GM18951 (cell line): ENCODE data around the gene MMP1.

Experiments used
- POLR2A ChIP-seq: IDR thresholded peaks from 4 replicates; pipeline ENCODE4 v1.6.1; 2011; ENCODE audit warnings: mild to moderate bottlenecking; ENCODE audit not compliant: insufficient read length, insufficient read depth; ENCODE audit errors: extremely low read depth
- in situ Hi-C: fragments of 300-500 bp; cut with MboI; formaldehyde crosslinking; loops from one replicate; pipeline ENCODE4 v1.12.0; 2022; ENCODE audit warnings: low sequenced_read_pairs, mixed read lengths, inconsistent platforms; ENCODE audit not compliant: unreplicated experiment

MMP1 gene

DNA sequence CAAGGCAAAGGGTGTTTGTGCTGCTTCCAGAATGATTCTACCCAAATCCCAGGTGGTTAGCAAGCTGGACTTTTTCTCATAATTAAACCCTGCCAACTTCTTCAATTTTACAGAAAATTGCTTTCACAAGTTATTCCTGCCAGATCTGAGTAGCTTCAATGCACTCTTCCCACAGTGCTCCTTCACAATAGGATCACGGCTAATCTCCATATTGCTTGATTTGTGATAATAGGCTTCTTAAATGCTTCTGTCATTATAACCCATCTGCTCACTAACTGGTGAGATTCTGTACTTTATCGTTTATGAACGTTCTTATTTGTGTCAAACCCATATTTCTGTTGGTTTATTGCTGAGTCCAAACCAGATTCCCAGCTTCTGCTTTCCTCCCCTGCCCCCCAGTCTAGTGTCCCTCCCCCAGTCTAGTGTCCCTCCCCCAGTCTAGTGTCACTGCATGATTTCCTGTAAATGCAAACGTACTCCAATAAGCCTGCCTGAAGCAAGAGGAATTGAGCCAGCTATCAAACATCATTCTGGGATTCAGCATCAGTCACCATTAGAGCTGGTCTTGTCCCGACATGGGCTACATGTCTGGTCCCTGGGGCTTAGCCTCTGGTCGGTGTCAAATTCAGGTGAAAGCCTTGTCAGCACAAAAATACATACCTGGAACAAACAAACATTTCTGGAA is 31.5 kb upstream of the MMP1 start:
- TF ChIP-seq POLR2A = no peak
- in situ Hi-C loops = no loop called here

DNA sequence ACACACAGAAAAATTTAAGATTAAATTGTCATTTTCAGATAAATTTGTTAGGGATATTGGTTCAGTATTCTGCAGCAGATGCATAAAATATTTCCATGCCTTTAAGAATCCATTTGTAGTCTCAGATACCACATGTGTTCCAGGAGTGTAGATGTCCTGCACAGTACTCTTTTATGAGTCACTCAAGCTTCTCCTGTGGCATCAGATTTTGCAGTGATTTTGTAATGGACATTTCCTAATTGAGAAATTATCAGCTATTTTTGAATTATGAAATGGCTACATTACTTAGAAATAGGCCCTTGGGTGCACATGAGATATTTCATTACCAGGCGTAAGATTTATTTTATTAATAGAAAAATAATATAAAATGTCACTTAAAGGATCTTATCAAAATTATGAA is 26.6 kb upstream of the MMP1 start:
- in situ Hi-C loops = no loop called here
- TF ChIP-seq POLR2A = no peak

DNA sequence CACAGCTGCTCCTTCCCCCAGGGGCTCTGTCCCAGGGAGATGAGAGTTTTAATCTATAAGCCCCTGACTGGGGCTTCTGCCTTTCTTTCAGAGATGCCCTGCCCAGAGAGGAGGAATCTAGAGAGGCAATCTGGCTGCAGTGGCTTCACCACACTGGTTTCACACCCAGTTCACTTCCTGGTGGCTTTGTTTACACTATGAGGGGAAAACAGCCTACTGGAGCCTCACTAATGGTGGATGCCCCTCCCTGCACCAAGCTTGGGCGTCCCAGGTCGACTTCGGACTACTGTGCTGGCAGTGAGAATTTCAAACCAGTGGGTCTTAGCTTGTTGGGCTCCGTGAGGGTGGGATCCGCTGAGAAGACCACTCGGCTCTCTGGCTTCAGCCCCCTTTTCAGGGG is 21.5 kb upstream of the MMP1 start:
- no peak for TF ChIP-seq POLR2A
- in situ Hi-C loops = no loop called here

DNA sequence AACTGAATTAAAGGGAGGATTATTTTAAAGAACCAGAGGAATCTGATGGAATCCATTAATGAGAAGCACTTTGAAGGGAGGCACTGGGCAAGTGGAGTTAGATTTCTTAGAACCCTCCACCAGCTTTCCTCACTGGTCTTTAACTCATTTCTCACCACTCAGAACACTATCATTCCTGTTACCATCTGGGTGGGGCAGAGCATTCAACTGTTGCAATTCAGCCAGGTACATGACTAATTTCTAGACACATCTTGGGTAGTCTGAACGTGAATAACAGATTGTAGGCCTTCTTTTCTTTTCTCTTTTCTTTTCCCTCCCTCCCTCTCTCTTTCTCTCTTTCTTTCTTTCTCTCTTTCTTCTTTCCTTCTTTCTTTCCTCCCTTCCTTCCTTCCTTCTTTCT is 15.5 kb upstream of the MMP1 start:
- in situ Hi-C loops = no loop called here
- TF ChIP-seq POLR2A = no peak

DNA sequence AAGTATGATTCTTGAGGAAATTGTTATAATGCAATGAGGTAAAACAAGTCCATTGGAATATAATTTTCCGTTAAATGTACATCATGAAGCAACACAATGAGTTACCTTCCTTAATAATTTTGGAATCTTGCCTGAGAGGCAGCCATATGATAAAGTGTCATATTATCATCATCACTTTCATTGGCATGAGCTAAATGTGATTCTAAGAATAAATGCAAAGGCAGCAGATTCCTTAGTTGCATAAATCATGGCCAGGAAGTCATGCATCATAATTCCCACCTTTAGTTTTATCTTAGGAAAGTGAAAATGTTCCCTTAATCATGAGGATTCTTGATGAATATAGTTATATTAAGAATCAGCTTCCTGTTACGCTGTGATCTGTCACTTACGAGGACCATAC is 14.2 kb upstream of the MMP1 start:
- in situ Hi-C loops = no loop called here
- TF ChIP-seq POLR2A = no peak

DNA sequence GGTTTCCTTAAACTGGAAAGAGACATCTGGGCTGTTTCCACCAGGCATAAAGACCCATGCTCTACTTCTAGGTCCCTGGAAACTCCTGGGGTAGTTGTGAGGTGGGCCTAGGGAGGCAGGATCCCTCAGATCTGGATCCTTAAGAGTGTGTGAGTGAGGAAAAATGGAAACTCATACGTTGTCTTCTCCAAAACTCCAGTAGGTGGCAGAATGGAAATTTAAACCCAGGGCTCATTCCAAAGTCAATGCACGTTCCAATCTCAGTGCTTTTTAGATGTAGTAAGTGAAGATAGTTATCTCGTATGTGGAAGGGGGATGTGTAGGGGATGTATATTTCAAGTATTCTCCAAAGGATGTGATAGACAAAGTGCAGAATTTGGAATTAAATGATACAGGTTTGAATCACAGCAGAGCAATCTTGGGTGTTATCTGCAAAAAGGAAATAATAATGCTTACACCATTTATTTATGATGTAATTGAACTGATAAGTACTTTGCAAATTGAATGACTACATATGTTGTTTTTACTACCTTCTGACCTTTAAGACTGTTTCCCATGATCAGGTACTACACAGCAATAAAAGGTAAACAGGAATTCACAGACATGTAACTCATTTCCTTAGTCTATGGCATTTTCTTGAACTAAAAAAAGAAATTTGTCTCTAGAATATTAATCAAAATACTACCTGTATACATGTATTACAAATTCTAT is 13.1 kb upstream of the MMP1 start:
- TF ChIP-seq POLR2A = no peak
- in situ Hi-C loops = no loop called here

DNA sequence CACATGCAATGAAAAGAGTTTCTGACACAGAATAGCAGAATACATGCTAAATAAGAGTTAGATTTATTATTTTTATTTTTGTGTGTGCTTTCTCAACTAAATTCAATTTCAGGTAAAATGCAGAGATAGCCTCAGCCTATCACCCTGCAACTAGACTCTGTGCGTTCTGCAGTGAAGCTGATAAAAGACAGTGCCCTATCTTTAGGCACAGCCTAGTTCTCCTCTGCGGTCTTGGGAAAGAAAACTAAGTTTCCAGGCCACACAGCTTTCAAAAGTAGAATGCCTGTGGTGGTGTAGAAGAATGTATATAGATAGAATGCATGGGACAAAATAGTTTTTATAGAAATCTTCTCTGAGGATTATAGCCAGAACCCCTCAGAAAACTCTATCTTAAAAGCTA is 12.0 kb upstream of the MMP1 start:
- no peak for TF ChIP-seq POLR2A
- in situ Hi-C loops = no loop called here

DNA sequence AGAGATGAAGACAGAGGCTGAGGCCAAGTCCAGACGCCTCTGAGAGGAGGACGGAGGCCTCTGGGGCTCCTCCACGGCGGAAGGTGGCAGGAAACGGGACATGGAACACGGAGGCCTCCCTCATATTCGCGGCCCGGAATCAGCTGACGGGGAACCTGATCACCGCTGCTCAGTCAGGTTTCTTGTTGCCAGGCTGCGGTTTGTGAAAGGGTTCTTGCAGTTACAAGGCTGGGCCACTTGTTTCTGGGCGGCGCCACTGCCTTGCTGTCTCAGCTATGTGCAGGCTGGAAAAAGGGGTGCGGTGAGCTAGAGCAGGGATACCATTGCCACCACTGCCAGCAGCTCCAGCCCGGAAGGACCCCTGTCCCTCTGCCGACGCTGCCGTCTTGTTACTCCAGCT is 10.0 kb upstream of the MMP1 start:
- in situ Hi-C loops = no loop called here
- TF ChIP-seq POLR2A = no peak

DNA sequence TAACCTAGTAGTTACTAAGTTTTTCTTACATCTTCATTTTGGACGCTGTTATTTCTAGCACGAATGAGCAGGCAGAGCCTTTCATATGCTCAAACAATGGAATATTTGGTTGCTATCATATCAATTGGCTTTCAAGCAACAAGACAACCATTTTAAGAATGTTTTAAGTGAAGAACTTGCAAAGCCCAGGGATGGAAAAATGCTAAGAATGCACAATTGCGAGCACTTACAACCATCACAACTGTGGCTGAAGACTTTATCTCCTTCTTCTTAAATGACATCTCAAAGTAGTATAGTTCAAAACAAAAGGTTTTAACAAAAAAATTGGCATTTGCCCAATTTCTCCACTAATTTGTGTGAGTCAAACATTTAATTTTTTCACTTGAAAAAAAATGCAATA is 8.3 kb upstream of the MMP1 start:
- TF ChIP-seq POLR2A = no peak
- in situ Hi-C loops = no loop called here

DNA sequence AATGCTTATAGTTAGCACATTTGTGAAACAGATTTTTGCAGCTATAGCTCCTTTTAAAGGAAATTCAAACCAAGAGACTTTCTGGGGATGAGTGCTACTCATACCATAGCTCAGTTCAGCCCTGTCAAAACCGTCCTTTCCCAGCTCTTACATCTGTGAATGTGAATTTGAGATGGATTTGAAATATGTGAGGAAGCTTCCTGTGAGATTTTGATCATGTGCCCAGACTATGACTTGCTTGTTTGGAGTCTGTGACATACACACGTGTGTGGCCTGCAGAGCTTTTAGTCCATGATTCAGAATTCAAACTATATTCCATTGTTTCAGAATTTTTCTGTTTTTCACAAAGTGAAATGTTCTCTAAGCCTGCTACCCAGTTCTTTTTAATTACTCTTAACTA is 4.4 kb upstream of the MMP1 start:
- in situ Hi-C loops = no loop called here

DNA sequence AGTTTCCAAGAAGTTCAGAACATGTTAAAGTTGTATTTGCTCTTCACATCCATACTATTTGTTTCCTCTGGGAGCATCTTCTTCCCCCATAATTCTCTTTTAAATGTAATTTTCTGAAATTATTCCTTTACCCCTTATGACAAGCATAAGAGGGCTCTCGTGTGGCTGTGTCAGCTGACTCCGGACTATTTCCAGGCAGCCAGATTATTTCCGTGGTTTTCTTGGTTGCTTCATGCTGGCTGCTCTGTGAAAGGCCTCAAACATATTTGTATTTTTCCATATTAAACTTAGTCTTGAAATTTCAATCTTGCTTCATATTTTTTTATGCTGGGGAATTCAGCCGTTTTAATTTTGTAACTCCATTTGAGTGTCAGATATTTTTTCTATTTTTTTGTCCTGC is 2.8 kb upstream of the MMP1 start:
- TF ChIP-seq POLR2A = no peak
- in situ Hi-C loops = no loop called here

More for the DNA sequence above, 4.4 kb upstream of the MMP1 start:
- no peak for TF ChIP-seq POLR2A

DNA sequence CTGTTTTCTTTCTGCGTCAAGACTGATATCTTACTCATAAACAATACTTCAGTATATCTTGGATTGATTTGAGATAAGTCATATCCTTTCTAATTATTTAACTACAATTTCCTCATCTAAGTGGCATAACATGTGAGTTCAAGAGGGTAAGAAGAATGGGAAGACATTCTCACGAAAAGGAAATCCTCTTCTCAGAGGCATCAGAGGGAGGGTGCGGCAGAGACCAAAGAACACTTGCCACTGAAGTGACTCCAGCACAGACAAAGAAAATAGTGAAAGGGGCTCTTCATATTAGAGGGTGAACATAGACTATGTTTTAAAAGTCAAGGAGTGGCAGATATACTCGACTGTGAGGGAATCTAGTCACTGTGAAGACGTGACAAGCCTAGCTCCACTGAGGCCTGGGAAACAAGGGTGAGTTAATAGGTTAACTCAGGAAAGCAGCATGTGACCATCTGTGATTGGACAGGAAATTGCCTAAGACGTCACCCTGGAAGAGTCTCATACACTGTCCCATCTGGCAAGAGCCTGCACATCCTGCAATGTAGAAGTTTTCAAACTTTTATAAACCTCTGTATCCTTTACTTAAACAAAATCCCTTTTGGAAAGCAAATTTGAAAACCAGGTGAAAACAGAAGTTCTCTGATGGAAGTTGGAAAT is 1.9 kb upstream of the MMP1 start:
- no peak for TF ChIP-seq POLR2A
- in situ Hi-C loops = no loop called here

DNA sequence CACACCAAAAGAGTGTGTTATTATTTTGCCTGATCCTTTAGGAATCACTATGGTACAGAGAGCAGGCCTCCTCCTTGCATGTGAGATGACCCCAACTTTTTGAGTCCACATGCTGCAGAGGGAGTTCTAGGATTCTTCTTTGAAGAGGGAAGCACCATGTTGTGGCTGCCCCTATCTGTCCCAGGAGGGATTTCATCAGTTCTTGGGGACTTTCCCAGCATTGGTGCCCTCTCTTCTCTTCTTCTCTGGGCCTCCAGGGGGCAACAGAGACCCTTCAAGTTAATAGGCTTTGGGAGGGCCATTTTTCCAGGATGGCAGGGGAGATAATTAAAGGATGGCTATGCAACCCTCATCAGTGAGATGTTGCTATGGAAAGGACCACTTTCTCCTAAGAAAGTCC is 3.6 kb downstream of the MMP1 start:
- in situ Hi-C loops = no loop called here
- TF ChIP-seq POLR2A = no peak
